Panc1 (cell line): ENCODE measurements around the gene IFNA21. TPM values are rescaled to one million over a fixed set of nuclear protein-coding genes. Genes with fewer than 3 reads are reported as not detected.

Source experiments
- ATAC-seq: fragments of 200-7000 bp; cut with Tn5 transposase; 2 replicates; pipeline ENCODE4 v1.9.1; 2020; ENCODE audit warnings: mild to moderate bottlenecking, moderate library complexity
- BruUV-seq: library from RNA; stranded (reverse); fragments of 400-500 nt; replicated peaks from 2 replicates; lab custom pipeline; 2021; lab: Mats Ljungman, UMichigan
- CTCF ChIA-PET: fragments of 300-600 bp; sonication (Branson Sonifier 250); formaldehyde crosslinking; loops from one replicate; lab custom pipeline; 2022; ENCODE audit warnings: antibody characterized with exemption; lab: Charles Lee
- POLR2A ChIA-PET: fragments of 300-600 bp; sonication (Branson Sonifier 250); formaldehyde crosslinking; loops from one replicate; lab custom pipeline; 2022; ENCODE audit warnings: antibody characterized with exemption; lab: Charles Lee
- DNase-seq: peaks from one replicate; pipeline ENCODE4 v3.0.0-alpha.2; 2010; ENCODE audit warnings: low read depth, low spot score
- H3K27ac ChIP-seq: 2 replicates; pipeline ENCODE4 v1.5.1; 2011; ENCODE audit warnings: mild to moderate bottlenecking, low read length, inconsistent platforms
- H3K27me3 ChIP-seq: fragments of 200-500 bp; sonication (Bioruptor generic); 2 replicates; pipeline ENCODE4 v1.6.0; 2014; ENCODE audit warnings: low read length, inconsistent platforms; ENCODE audit not compliant: control insufficient read depth, insufficient read depth
- H3K36me3 ChIP-seq: fragments of 200-500 bp; sonication (Bioruptor generic); 2 replicates; pipeline ENCODE4 v1.5.1; 2014; ENCODE audit warnings: inconsistent platforms, mild to moderate bottlenecking, low read length, moderate library complexity; ENCODE audit not compliant: control insufficient read depth, insufficient read depth
- H3K4me1 ChIP-seq: 2 replicates; pipeline ENCODE4 v1.5.1; 2011; ENCODE audit warnings: inconsistent platforms, mild to moderate bottlenecking, low read length, moderate library complexity; ENCODE audit not compliant: control insufficient read depth, insufficient read depth
- H3K4me3 ChIP-seq, 2 experiments: 2 replicates each; pipeline ENCODE4 v1.5.1; 2011 to 2012; ENCODE audit warnings: low read depth in 2 of 2, low read length in 2 of 2, mild to moderate bottlenecking in 2 of 2, inconsistent platforms in 1 of 2, moderate library complexity in 1 of 2
- H3K9me3 ChIP-seq: fragments of 200-500 bp; sonication (Bioruptor generic); 2 replicates; pipeline ENCODE4 v1.5.1; 2014; ENCODE audit warnings: low read depth, mild to moderate bottlenecking, inconsistent platforms, low read length, moderate library complexity; ENCODE audit not compliant: control insufficient read depth, insufficient read depth
- CTCF ChIP-seq: fragments of 450-650 bp; IDR thresholded peaks from 2 replicates; pipeline ENCODE4 v1.5.1; 2017; ENCODE audit warnings: mild to moderate bottlenecking
- POLR2AphosphoS5 ChIP-seq: IDR thresholded peaks from 2 replicates; pipeline ENCODE4 v1.6.1; 2012; ENCODE audit warnings: mild to moderate bottlenecking, low read depth, low read length, moderate library complexity
- REST ChIP-seq, 2 experiments: IDR thresholded peaks; 2 replicates each; pipeline ENCODE4 v1.6.1; 2011 to 2012; ENCODE audit warnings: low read depth in 2 of 2, control low read depth in 1 of 2, low read length in 1 of 2, mild to moderate bottlenecking in 1 of 2, moderate library complexity in 1 of 2; ENCODE audit not compliant: insufficient read depth in 1 of 2
- SIN3A ChIP-seq: IDR thresholded peaks from 2 replicates; pipeline ENCODE4 v1.6.1; 2012; ENCODE audit warnings: low read depth, mild to moderate bottlenecking, low read length, moderate library complexity, borderline replicate concordance; ENCODE audit not compliant: insufficient read depth
- TCF7L2 ChIP-seq: IDR thresholded peaks from 2 replicates; pipeline ENCODE4 v1.6.1; 2011; ENCODE audit warnings: mild to moderate bottlenecking, low read depth, low read length, inconsistent platforms
- in situ Hi-C: cut with HindIII; loops from 2 replicates; pipeline ENCODE4 v1.10.0; 2016; ENCODE audit warnings: low sequenced_read_pairs, low pct_unique_long_range_greater_than_20kb
- intact Hi-C: fragments of 100-400 bp; cut with micrococcal nuclease; formaldehyde crosslinking; loops from one replicate; pipeline ENCODE4 v1.10.0; 2022; ENCODE audit not compliant: unreplicated experiment
- total RNA-seq: library from RNA; stranded (reverse); gene quantifications from one replicate; pipeline ENCODE4 v1.2.1, GENCODE V29; 2021; ENCODE audit not compliant: unreplicated experiment

Gene IFNA21
- total RNA-seq, 1 experiment from 2014 or later: not detected

- no peak for TF ChIP-seq REST (IDR thresholded peaks at IDR 0.05; ENCODE audit: insufficient read depth in 1 of 2, low read depth in 2 of 2, low read length in 1 of 2)
- TF ChIP-seq TCF7L2: no peak
- TF ChIP-seq SIN3A: no peak
- no peak for TF ChIP-seq CTCF
- no peak for TF ChIP-seq POLR2AphosphoS5
- ChIA-PET CTCF (no interaction called here), POLR2A (interaction anchor here (0.5 kb wide), 1 partner anchor 430 kb away, joined by 4 read pairs; no protein-coding TSS in a partner anchor)
- Histone ChIP-seq H3K4me1 (no peaks in the 10 kb centered on the region), H3K27me3 (no peaks in the 10 kb centered on the region), H3K27ac (no peak overlapping the region), H3K9me3 (no peaks in the 10 kb centered on the region), H3K4me3 (no peak overlapping the region), H3K36me3 (no peaks in the 10 kb centered on the region)
- DNase-seq: no peak
- ATAC-seq: no peak
- no TSS peak for BruUV-seq
- intact Hi-C loops (no loop called here), in situ Hi-C loops (no loop called here)
Measured at GRCh38 chr9:21119093-21119770, 47.2 kb downstream of the IFNA21 start.

Other genes starting within 250 kb of the IFNA21 start
- 0.13 TPM for gene HACD4, start 135.0 kb downstream of the IFNA21 start, total RNA-seq
- gene IFNB1, start 88.7 kb downstream of the IFNA21 start, total RNA-seq: not detected
- gene IFNW1, start 24.8 kb downstream of the IFNA21 start, total RNA-seq: not detected
- not detected for gene IFNA4, start 20.9 kb upstream of the IFNA21 start, total RNA-seq
- gene IFNA7, start 35.5 kb upstream of the IFNA21 start, total RNA-seq: not detected
- gene IFNA10, start 40.5 kb upstream of the IFNA21 start, total RNA-seq: not detected
- not detected for gene IFNA16, start 50.7 kb upstream of the IFNA21 start, total RNA-seq
- not detected for gene IFNA17, start 61.6 kb upstream of the IFNA21 start, total RNA-seq
- gene IFNA14, start 73.3 kb upstream of the IFNA21 start, total RNA-seq: not detected
- gene IFNA5, start 138.7 kb upstream of the IFNA21 start, total RNA-seq: not detected
- gene KLHL9, start 168.7 kb upstream of the IFNA21 start, total RNA-seq: 7.4 TPM
- gene IFNA6, start 184.2 kb upstream of the IFNA21 start, total RNA-seq: not detected
- gene IFNA13, start 201.4 kb upstream of the IFNA21 start, total RNA-seq: not detected
- gene IFNA2, start 218.7 kb upstream of the IFNA21 start, total RNA-seq: not detected
- gene IFNA8, start 242.5 kb upstream of the IFNA21 start, total RNA-seq: not detected